Measurements from ENCODE around the gene DISP3.

DNA sequence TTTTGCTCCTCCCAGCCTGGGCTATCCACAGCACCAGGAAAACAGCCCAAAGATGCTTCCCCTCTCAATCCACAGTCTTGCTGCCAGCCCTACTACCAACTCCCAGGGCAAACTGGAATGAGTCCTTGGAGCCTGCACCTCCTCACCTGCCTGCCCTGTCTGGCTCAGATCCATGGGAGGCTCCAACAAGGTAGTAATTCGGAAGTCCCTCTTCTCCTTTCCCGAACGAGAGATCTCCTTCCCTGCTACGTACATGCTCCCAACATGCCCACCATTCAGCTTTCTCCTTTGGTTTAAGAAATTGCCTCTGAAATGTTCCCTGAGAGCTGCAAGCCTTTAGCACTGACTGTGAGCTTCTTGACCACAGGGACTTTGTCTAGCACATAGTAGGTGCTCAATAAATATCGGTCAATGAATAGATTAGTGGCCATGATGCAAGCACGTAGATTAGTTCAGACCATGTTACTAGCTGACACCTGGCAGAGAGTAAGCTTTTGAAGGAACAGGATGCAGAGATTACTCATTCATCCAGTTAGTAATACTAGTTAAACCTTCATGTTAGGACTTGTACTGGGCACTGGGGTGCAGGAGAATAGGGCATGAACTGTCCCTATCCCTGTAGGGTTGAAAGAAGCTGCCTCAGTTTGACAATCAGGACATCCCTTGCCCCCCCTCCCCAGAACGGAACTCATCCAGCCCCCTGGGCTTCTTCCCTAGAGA is 80.1 kb downstream of the DISP3 start:
- TF ChIP-seq EP300 (IDR thresholded peaks at IDR 0.05) = no peak
- TF ChIP-seq, protein P1, sequence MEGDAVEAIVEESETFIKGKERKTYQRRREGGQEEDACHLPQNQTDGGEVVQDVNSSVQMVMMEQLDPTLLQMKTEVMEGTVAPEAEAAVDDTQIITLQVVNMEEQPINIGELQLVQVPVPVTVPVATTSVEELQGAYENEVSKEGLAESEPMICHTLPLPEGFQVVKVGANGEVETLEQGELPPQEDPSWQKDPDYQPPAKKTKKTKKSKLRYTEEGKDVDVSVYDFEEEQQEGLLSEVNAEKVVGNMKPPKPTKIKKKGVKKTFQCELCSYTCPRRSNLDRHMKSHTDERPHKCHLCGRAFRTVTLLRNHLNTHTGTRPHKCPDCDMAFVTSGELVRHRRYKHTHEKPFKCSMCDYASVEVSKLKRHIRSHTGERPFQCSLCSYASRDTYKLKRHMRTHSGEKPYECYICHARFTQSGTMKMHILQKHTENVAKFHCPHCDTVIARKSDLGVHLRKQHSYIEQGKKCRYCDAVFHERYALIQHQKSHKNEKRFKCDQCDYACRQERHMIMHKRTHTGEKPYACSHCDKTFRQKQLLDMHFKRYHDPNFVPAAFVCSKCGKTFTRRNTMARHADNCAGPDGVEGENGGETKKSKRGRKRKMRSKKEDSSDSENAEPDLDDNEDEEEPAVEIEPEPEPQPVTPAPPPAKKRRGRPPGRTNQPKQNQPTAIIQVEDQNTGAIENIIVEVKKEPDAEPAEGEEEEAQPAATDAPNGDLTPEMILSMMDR (IDR thresholded peaks at IDR 0.05) = no peak
- no peak for TF ChIP-seq POLR2A (IDR thresholded peaks at IDR 0.05)
- TF ChIP-seq POLR2AphosphoS5 (IDR thresholded peaks at IDR 0.05) = no peak
